ENCODE measurements around the gene LSM7. TPM values are rescaled to one million over a fixed set of nuclear protein-coding genes. Genes with fewer than 3 reads are reported as not detected.
A peak's percentile ranks its signal among the peaks of the same experiment; 100 is the strongest.

LSM7 gene
- polyA plus RNA-seq (2013, experiment 1 of 2): 368 TPM
- 371 TPM for polyA plus RNA-seq (2013, experiment 2 of 2)

DNA sequence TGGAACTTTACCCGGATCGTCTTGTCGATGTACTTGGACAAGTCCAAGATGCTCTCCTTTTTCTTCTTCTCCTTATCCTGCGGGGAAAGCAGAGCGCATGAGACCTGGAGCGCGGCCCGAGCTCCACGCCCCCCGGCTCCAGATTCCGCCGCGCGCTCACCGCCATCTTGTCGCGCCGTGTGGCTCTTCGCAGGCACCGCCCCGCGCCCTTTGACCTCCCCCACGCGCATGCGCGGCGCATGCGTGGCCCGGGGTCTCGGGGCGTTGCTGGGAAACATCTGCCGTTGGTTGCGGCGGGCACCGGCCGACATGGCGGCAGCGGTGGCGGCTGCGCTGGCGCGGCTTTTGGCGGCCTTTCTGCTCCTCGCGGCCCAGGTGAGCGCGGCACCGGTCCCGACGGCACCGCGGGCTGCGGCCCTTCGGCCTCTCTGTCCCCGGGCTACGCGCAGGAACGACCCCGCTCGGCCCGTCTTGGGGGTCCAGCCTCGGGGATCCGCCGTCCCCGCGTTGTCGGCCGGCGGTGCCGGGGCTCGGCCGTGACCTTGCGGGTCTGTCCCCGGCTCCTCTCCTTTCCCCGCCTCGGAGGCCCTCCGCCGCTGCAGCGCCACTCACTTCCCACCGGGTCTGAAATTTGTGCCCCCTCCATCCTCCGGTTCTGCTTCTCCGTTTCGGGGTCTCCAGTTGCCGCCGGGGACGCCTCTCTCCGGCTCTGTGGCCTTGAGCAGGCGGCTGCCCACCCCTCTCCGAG lies at the start of gene LSM7, which contains the start of gene SPPL2B:
LSM7 (minus strand) TSS at position 186 of the 748 bp plus-strand sequence; CDS start at position 166, 20 bp downstream.
SPPL2B (plus strand) TSS at position 284 of the 748 bp plus-strand sequence; CDS start at position 310, 26 bp downstream.
- no peak within 1 kb of the TSS for H3K4ac ChIP-seq (ENCODE audit: low read length)
- H3K4me2 ChIP-seq (ENCODE audit: insufficient read depth, low read length, poor library complexity, severe bottlenecking): peak within 1 kb of the TSS; percentile 83
- no peak within 1 kb of the TSS for H4K91ac ChIP-seq (ENCODE audit: low read depth, low read length, poor library complexity)
- no peaks in the 10 kb centered on the region for H3K27me3 ChIP-seq (ENCODE audit: control insufficient read depth in 3 of 3, insufficient read depth in 3 of 3, low read depth in 1 of 3, low read length in 3 of 3)
- peak within 1 kb of the TSS; percentile 75 for H2BK5ac ChIP-seq (ENCODE audit: low read length)
- H2BK12ac ChIP-seq (ENCODE audit: low read length): peak within 1 kb of the TSS; percentile 73
- peaks cover 11 to 33% of the 10 kb centered on the region in 2 donors for H3K36me3 ChIP-seq (replicated peaks in 1 of 2; ENCODE audit: control insufficient read depth in 2 of 2, insufficient read depth in 2 of 2, low read length in 2 of 2)
- peak within 1 kb of the TSS; percentile 81 for H3K27ac ChIP-seq (replicated peaks; ENCODE audit: low read length)
- peak within 1 kb of the TSS; percentile 98 for H3K23ac ChIP-seq (ENCODE audit: low read depth, low read length, poor library complexity)
- peak; percentile 89 for DNase-seq (ENCODE audit: low spot score)
- H2BK15ac ChIP-seq (ENCODE audit: low read length): peak within 1 kb of the TSS; percentile 24
- H2BK120ac ChIP-seq (ENCODE audit: low read depth, low read length): no peak within 1 kb of the TSS
- peaks cover 20% of the 10 kb centered on the region for H3K79me1 ChIP-seq (ENCODE audit: low read depth, low read length)
- peak within 1 kb of the TSS; percentile 89 for H3K14ac ChIP-seq (ENCODE audit: low read length)
- no peaks in the 10 kb centered on the region for H3K9me3 ChIP-seq (replicated peaks in 1 of 2; ENCODE audit: control insufficient read depth in 2 of 2, insufficient read depth in 1 of 2, low read depth in 1 of 2, low read length in 2 of 2)
- peak within 1 kb of the TSS; percentile 92 for H3K9ac ChIP-seq (ENCODE audit: low read depth, low read length, poor library complexity)
- H3K4me1 ChIP-seq (ENCODE audit: control insufficient read depth in 2 of 2, insufficient read depth in 1 of 2, low read depth in 1 of 2, low read length in 2 of 2): peaks cover 16 to 17% of the 10 kb centered on the region in 2 donors
- WGBS, 2 donors (ENCODE audit: extremely low coverage in 2 of 2, insufficient read length in 2 of 2, insufficient replicate concordance in 1 of 2): no CpG with 5 or more reads among the region's 89 CpGs
- H4K8ac ChIP-seq (ENCODE audit: low read depth, low read length): peak within 1 kb of the TSS; percentile 29
- H2AFZ ChIP-seq (ENCODE audit: low read length): peak within 1 kb of the TSS; percentile 86
- peak within 1 kb of the TSS; percentile 90 for H2AK5ac ChIP-seq (ENCODE audit: low read depth, low read length)
- H3K4me3 ChIP-seq (ENCODE audit: low read length in 2 of 2): peak within 1 kb of the TSS; percentile 96 to 98
- peak within 1 kb of the TSS; percentile 97 for H3K18ac ChIP-seq (ENCODE audit: low read length)

DNA sequence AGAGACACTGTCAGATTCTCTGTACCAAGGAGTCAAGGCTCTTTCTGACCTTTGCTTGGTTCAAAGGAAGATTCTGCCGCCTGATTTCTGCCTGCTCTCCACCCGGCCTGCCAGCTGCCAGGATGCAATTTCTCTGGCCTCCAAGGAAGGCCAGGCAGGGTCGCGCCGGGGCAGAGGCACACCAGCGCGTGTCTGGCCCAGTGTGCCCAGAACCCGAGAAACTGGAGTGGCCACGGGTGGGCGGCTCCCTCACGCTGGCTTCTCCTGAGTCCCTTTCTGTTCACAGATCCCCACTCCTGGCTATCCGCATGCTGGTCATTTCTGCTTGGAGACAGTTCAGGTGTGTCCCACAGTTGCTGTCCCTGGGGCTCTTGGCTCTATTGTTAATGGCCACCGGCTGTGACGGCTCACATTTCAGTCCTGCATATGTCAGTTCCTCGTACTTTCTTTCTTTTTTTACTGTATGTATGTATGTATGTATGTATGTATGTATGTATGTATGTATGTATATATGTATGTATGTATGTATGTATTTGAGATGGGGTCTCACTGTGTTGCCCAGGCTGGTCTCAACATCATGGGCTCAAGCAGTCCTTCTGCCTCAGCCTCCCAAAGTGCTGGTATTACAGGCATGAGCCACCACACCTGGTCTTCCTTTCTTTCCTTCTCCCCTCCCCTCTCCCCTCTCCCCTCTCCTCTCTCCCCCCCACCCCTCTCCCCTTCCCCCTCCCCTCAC lies 48.6 kb upstream of the LSM7 start:
- H3K4me1 ChIP-seq (ENCODE audit: control insufficient read depth in 2 of 2, insufficient read depth in 1 of 2, low read depth in 1 of 2, low read length in 2 of 2): peaks cover 0 to 2% of the 10 kb centered on the region in 2 donors
- H3K27me3 ChIP-seq (ENCODE audit: control insufficient read depth in 3 of 3, insufficient read depth in 3 of 3, low read depth in 1 of 3, low read length in 3 of 3): peaks cover 0 to 3% (median 0%) of the 10 kb centered on the region in 3 experiments
- H2AFZ ChIP-seq (ENCODE audit: low read length): no peak overlapping the region
- peak overlapping the region; percentile 88 for H2AK5ac ChIP-seq (ENCODE audit: low read depth, low read length)
- no CpG with 5 or more reads among the region's 15 CpGs for WGBS, 2 donors (ENCODE audit: extremely low coverage in 2 of 2, insufficient read length in 2 of 2, insufficient replicate concordance in 1 of 2)
- no peaks in the 10 kb centered on the region for H3K79me1 ChIP-seq (ENCODE audit: low read depth, low read length)
- no peak overlapping the region for H4K8ac ChIP-seq (ENCODE audit: low read depth, low read length)
- no peaks in the 10 kb centered on the region for H3K36me3 ChIP-seq (replicated peaks in 1 of 2; ENCODE audit: control insufficient read depth in 2 of 2, insufficient read depth in 2 of 2, low read length in 2 of 2)
- no peak overlapping the region for H2BK120ac ChIP-seq (ENCODE audit: low read depth, low read length)
- H3K9ac ChIP-seq (ENCODE audit: low read depth, low read length, poor library complexity): no peak overlapping the region
- no peak overlapping the region for H2BK5ac ChIP-seq (ENCODE audit: low read length)
- H4K91ac ChIP-seq (ENCODE audit: low read depth, low read length, poor library complexity): no peak overlapping the region
- no peak for DNase-seq (ENCODE audit: low spot score)
- no peak overlapping the region for H2BK15ac ChIP-seq (ENCODE audit: low read length)
- H3K9me3 ChIP-seq (replicated peaks in 1 of 2; ENCODE audit: control insufficient read depth in 2 of 2, insufficient read depth in 1 of 2, low read depth in 1 of 2, low read length in 2 of 2): peaks cover 0 to 4% of the 10 kb centered on the region in 2 donors
- no peak overlapping the region for H3K4me2 ChIP-seq (ENCODE audit: insufficient read depth, low read length, poor library complexity, severe bottlenecking)
- H3K14ac ChIP-seq (ENCODE audit: low read length): no peak overlapping the region
- no peak overlapping the region for H3K4ac ChIP-seq (ENCODE audit: low read length)
- H2BK12ac ChIP-seq (ENCODE audit: low read length): no peak overlapping the region
- peak overlapping the region; percentile 71 for H3K18ac ChIP-seq (ENCODE audit: low read length)
- no peak overlapping the region for H3K27ac ChIP-seq (replicated peaks; ENCODE audit: low read length)
- no peak overlapping the region for H3K4me3 ChIP-seq (ENCODE audit: low read length in 2 of 2)
- peak overlapping the region; percentile 55 for H3K23ac ChIP-seq (ENCODE audit: low read depth, low read length, poor library complexity)

DNA sequence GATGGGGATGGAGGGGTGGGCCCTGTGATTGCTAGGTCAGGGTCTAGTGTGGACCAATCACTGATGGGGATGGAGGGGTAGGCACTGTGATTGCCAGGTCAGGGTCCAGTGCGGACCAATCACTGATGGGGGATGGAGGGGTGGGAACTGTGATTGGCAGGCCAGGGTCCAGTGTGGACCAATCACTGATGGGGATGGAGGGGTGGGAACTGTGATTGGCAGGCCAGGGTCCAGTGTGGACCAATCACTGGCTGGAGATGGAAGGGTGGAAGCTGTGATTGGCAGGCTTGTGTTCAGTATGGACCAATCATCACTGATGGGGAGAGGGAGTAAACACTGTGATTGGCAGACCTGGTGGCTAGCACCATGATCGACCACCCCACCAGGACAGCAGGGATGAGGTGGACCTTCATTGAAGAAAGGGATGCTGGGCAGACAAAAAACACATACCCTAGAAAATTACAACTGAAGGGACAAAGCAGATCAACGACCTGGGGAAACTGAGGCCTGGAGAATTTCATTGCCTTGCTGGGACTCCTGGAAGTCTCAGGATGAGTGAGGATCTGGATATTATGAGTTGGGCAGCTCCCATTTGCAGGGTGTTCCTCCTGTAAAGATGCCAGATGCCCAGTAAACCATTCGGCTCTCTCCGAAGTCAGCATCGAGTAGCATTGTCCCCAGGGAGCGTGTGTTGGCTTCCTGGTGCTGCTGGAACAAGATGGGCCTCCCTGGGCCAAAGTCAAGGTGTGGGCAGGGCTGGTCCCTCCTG lies 47.2 kb upstream of the LSM7 start:
- no peak overlapping the region for H3K9ac ChIP-seq (ENCODE audit: low read depth, low read length, poor library complexity)
- no peak overlapping the region for H3K18ac ChIP-seq (ENCODE audit: low read length)
- H3K23ac ChIP-seq (ENCODE audit: low read depth, low read length, poor library complexity): no peak overlapping the region
- no peak overlapping the region for H2AFZ ChIP-seq (ENCODE audit: low read length)
- no CpG with 5 or more reads among the region's 7 CpGs for WGBS, 2 donors (ENCODE audit: extremely low coverage in 2 of 2, insufficient read length in 2 of 2, insufficient replicate concordance in 1 of 2)
- H3K27ac ChIP-seq (replicated peaks; ENCODE audit: low read length): no peak overlapping the region
- H3K4me3 ChIP-seq (ENCODE audit: low read length in 2 of 2): no peak overlapping the region
- peak overlapping the region; percentile 38 for H3K14ac ChIP-seq (ENCODE audit: low read length)
- H4K91ac ChIP-seq (ENCODE audit: low read depth, low read length, poor library complexity): no peak overlapping the region
- no peak overlapping the region for H2AK5ac ChIP-seq (ENCODE audit: low read depth, low read length)
- H2BK12ac ChIP-seq (ENCODE audit: low read length): no peak overlapping the region
- H3K36me3 ChIP-seq (replicated peaks in 1 of 2; ENCODE audit: control insufficient read depth in 2 of 2, insufficient read depth in 2 of 2, low read length in 2 of 2): no peaks in the 10 kb centered on the region
- no peak overlapping the region for H3K4me2 ChIP-seq (ENCODE audit: insufficient read depth, low read length, poor library complexity, severe bottlenecking)
- no peak overlapping the region for H2BK5ac ChIP-seq (ENCODE audit: low read length)
- no peak overlapping the region for H3K4ac ChIP-seq (ENCODE audit: low read length)
- no peaks in the 10 kb centered on the region for H3K79me1 ChIP-seq (ENCODE audit: low read depth, low read length)
- H2BK120ac ChIP-seq (ENCODE audit: low read depth, low read length): no peak overlapping the region
- no peak for DNase-seq (ENCODE audit: low spot score)
- no peak overlapping the region for H2BK15ac ChIP-seq (ENCODE audit: low read length)
- H3K4me1 ChIP-seq (ENCODE audit: control insufficient read depth in 2 of 2, insufficient read depth in 1 of 2, low read depth in 1 of 2, low read length in 2 of 2): no peaks in the 10 kb centered on the region
- peaks cover 0 to 3% of the 10 kb centered on the region in 2 donors for H3K9me3 ChIP-seq (replicated peaks in 1 of 2; ENCODE audit: control insufficient read depth in 2 of 2, insufficient read depth in 1 of 2, low read depth in 1 of 2, low read length in 2 of 2)
- peaks cover 0 to 3% (median 2%) of the 10 kb centered on the region in 3 experiments for H3K27me3 ChIP-seq (ENCODE audit: control insufficient read depth in 3 of 3, insufficient read depth in 3 of 3, low read depth in 1 of 3, low read length in 3 of 3)
- H4K8ac ChIP-seq (ENCODE audit: low read depth, low read length): no peak overlapping the region

All from neuronal stem cell (in vitro differentiated cells).